Measurements from ENCODE around the gene GFOD1.
A peak's percentile ranks its signal among the peaks of the same experiment; 100 is the strongest.

- TF ChIP-seq POLR2A (IDR thresholded peaks at IDR 0.05) = no peak
- TF ChIP-seq, protein P1, sequence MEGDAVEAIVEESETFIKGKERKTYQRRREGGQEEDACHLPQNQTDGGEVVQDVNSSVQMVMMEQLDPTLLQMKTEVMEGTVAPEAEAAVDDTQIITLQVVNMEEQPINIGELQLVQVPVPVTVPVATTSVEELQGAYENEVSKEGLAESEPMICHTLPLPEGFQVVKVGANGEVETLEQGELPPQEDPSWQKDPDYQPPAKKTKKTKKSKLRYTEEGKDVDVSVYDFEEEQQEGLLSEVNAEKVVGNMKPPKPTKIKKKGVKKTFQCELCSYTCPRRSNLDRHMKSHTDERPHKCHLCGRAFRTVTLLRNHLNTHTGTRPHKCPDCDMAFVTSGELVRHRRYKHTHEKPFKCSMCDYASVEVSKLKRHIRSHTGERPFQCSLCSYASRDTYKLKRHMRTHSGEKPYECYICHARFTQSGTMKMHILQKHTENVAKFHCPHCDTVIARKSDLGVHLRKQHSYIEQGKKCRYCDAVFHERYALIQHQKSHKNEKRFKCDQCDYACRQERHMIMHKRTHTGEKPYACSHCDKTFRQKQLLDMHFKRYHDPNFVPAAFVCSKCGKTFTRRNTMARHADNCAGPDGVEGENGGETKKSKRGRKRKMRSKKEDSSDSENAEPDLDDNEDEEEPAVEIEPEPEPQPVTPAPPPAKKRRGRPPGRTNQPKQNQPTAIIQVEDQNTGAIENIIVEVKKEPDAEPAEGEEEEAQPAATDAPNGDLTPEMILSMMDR (IDR thresholded peaks at IDR 0.05 in 8 of 11, conservative IDR thresholded peaks at IDR 0.05 in 3 of 11) = no peak
- peak in 1 of 3 donors; percentile 24 for TF ChIP-seq POLR2AphosphoS5 (IDR thresholded peaks at IDR 0.05)
Measured at GRCh38 chr6:13404228-13404891, 83.0 kb downstream of the GFOD1 start.
